HG03378 (cell line): ENCODE data around the gene CBX8.
"Not testable (repeated sequence)": the region's sequence is repeated elsewhere in the genome, so short reads cannot be mapped to it uniquely, and the experiment has no call there.

Experiments
- ATAC-seq: cut with Tn5 transposase; IDR thresholded peaks from one replicate; pipeline ENCODE4 v1.9.1; 2021; ENCODE audit warnings: mild to moderate bottlenecking, moderate library complexity; ENCODE audit not compliant: unreplicated experiment

The CBX8 gene

DNA sequence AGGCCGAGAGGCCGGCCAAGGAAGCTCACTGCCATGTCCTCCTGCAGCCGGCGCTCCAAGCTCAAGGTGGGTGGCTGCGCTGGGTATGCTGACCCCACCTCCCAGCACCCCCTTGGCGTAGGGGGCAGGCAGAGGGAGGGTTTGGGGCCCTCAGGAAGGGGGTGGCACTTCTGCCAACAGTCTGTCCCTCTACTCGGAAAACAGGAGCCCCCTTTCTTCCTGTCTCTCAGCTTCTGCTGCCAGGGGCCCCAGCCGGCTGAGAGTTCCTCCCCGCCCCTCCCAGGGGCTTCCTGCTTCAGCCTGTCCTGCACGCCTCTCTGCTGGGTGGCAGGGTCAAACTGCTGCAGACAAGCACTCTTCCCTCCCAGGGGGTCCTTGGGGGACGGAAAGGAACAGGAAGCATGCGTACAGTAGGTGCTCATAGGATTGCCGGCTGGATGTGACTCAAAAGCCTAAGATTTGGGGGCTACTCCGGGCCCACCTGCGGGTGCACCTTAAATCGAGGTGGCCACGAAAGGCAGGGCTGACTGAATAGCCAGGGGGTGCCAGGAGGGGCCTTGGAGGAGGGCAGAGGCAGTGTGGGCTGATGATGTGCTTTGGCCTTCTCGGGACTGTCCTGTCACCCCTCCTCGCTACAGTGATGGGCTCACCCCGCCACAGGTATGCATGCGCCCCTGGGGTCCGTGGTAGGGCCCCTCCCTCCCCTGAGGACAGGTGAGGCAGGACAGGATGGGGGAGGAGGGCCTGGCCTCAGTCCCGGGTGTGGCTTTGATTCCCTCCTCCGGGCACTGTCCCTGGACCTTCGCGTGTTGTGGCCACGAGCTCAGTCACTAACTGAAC lies 14.9 kb downstream of the CBX8 start:
- no peak for ATAC-seq

DNA sequence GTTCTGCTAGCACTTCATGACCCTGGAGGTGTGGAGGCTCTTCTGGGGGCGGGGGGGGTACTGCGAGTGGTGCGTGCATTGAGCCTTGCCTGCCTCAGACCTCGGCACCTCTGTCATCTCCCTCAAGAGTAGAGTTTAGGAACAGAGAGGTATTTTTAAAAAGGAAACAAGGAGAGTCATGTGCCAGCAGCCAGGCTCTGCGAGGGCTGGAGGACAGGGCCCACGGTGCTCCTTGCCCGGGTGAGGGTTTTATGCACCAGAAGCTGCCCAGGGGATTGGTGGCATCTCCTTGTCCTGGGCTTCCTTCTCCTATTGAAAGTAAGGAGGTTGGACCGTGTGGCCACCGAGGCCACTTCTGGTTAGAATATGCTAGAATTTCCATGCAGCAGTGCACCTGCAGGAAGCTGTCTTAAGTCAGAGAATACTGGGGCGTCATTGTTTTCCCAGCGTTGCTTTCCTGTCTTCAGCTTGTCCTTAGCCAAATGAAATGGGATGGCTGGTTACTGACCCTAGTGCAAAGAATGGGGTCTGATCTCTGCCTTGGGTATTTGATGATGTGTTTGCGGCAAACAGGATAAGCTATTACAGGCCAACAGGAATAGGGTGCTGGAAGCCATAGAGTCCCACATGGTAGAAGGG lies 15.7 kb downstream of the CBX8 start:
- no peak for ATAC-seq

GRCh38 chr17:79779661-79780365 lies 17.1 kb downstream of the CBX8 start:
- no peak for ATAC-seq

DNA sequence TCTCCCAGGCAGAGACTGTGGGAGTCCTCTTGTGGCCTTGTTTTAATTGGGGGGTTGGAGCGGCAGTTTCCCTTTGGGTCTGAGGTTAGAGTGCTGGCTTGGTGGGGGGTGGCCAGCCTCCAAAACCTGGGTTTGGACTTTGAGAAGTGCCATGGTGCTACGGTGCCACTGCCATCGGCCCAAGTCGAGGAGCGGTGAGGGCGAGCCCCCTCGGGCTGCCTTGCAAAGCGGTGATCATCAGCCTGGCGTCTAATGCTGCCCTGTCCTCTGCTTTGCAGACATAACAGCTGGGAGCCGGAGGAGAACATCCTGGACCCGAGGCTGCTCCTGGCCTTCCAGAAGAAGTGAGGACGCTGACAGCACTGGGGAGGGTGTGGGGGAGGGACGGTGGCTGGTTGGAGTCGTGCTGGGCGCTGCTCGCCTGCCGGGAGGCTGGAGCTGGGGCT lies 17.8 kb downstream of the CBX8 start:
- no peak for ATAC-seq

GRCh38 chr17:79778504-79779083 lies 18.3 kb downstream of the CBX8 start:
- ATAC-seq = no peak

GRCh38 chr17:79777894-79778503 lies 18.9 kb downstream of the CBX8 start, which contains the start of gene CBX2:
CBX2 (plus strand) TSS chr17:79778148; CDS start chr17:79778236, 88 bp downstream.
- ATAC-seq = no peak

DNA sequence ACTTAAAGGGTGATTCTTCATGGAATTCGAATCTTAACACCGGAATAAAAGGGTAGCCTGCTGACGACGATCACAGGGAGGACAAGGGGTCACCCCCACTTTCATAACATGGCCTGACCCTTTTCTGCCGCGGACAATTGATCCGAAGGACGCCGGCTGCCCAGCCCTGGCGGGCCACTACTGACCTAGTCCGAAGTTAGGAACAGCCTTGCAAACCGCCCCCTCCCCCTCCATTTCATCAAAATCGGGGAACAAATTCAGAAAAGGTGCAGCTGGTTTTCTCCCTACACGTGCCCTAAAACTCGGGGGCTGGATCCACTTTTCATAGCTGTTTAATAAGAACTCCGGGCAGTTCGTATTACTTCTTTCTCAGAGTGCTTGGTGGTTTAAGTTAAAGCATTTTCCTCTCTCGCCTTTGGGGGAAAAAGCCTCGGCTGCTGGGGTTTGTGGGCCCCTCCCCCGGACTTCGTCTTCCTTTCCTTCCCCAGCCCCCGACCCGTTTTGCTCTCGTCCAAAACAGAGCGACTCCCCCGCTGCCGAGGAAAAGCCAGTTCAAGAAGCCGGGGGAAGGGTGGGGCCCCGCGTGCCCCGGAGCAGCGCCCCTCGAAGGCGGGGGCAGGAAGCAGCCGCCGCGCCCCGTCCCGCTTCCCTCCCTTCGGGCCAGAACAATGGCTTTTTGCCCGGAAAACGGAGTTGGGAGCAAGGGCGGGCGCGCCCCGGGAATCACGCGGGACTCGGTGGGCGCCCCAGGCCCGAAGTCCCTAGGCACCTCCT lies 19.6 kb downstream of the CBX8 start:
- no peak for ATAC-seq

- ATAC-seq = no peak
Observed at GRCh38 chr17:79776376-79777119, 20.3 kb downstream of the CBX8 start.

GRCh38 chr17:79775632-79776031 lies 21.2 kb downstream of the CBX8 start:
- no peak for ATAC-seq

DNA sequence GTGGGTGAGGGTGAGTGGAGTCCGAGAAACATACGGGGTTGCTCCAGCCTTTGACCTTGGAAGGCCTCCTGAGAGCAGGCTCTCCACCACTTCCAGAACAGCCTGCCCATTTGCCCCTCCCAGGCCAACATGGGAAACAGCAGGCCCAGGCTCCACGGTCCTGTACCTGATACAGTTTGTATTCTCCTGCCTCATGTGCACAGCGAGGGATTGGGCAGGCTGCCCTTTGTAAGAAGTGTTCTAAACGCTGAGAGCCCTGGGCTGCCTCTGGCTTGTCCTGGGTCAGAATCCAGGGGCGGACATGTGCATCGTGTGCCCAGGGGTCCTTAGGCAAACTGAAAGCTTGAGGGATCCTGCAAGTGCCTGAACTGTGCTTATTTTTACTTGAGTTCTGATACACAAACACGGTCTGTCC lies 22.3 kb downstream of the CBX8 start:
- no peak for ATAC-seq

GRCh38 chr17:79772726-79773125 lies 24.2 kb downstream of the CBX8 start:
- ATAC-seq = not testable (repeated sequence)

DNA sequence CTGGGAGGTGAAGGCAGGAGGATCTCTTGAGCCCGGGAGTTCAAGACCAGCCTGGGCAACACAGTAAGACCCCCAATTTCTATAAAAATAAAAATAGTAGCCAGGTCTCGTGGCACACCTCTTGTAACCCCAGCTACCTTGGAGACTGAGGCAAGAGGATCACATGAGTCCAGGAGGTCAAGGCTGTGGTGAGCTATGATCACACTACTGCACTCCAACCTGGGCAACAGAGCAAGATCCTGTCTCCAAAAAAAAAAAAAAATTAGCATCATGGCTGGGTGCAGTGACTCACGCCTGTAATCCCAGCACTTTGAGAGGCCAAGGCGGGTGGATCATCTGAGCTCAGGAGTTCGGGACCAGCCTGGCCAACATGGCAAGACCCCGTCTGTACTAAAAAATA lies 25.6 kb downstream of the CBX8 start:
- no peak for ATAC-seq

DNA sequence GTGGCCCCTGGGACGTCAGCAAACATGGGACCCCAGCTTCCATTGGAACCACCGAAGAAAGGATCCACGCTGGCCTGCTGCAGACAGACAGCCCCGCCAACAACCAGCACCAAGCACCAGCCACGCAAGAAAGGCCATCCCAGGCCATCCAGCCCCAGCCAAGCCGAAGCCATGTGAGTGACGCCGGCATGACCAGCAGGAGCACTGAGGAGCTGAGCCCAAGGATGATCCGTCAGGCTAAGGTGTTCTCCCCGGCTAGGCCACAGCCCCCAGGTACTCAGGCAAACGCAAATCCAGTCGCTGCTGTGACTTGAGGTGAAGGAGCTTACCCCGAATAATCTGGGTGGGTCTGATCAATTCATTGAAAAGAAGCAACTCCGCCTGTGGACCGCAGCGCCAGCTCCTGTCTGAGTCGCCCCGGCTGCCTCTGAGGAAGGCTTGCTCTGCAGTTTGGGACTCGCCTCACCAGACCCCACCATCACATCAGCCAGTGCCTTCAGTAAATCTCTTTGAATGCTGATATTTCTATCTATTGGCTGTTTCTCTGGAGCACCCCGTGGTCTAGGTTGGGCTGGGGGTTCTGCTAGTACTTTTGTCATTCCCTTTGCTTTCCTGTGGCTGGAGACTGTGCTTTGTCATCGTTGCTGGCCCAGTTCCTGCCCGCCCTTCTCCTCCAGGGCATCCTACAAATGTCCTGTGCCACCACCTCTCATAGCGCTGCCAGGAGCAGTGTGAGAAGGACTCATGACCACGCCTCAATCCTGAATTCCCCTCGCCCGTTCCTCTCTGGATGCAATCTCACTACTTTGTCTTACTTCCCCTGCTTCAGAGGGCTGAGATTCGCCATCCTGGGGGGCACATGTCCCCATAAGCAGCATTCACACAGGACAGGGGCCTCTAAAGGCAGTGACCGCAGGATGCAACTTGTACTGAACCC lies 27.0 kb downstream of the CBX8 start:
- no peak for ATAC-seq

DNA sequence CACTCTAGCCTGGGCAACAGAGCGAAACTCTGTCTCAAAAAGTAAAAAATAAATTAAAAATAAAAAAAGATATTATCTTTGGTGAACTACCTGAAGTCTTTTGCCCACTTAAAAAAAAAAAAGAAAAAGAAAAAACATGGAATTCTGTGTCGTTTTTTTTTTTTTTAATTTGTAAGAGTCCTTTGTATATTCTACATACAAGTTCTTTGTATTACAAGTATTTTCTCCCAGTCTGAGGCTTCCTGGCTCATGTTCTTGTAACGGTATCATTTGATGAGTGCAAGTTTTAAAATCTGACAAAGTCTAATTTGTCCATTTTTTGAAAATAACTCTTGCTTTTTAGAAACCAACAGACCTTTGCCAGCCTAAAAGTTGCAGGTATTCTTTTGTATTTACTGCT lies 31.2 kb downstream of the CBX8 start:
- no peak for ATAC-seq

- ATAC-seq = no peak
Observed at GRCh38 chr17:79761894-79762589, 34.8 kb downstream of the CBX8 start.

GRCh38 chr17:79760197-79760906 lies 36.5 kb downstream of the CBX8 start:
- ATAC-seq = no peak

DNA sequence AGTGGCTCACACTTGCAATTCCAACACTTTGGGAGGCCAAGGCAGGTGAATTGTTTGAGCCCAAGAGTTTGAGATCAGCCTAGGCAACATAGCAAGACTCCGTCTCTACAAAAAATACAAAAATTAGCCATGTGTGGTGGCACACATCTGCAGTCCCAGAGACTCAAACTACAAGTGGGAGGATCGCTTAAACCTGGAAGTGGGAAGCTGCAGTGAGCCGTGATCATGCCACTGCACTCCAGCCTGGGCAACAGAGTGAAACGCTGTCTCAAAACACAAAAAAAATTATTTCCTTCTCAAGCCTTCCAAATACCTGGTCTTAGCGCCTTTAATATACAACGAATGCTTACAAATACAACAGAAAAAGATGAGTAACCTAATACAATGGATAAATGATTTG lies 38.6 kb downstream of the CBX8 start:
- no peak for ATAC-seq
